ENCODE data around the gene AK6. TPM values are rescaled to one million over a fixed set of nuclear protein-coding genes. Genes with fewer than 3 reads are reported as not detected.

AK6 gene
- total and polyA plus RNA-seq, 9 of the 15 experiments (the other 6 are each of a cell fraction or from before 2014, with no cell fraction given) = 84.6 to 669 (median 143) TPM

DNA sequence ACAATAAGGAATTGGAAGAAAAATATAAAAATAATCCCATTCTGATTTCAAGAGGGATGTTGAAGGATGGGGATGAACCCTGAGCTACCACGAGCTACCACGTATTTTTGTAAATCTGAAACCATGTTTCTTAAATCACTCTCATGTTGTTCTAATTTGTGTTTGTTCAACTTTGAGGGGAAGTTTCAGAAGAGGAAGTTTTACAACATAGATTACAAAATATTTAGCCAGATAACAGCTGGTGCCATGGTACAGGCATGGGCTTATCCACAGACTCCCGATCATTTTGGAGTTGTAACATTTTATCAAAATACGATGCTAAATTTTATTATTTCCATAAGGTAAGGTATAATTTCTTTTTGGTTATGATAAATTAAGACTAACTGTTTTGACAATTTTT lies 51.9 kb downstream of the AK6 start (continued):
- TF ChIP-seq ADNP (tag; IDR thresholded peaks at IDR 0.05) (no peak), STAT5B (CRISPR knock-in tag; IDR thresholded peaks at IDR 0.05) (no peak), SMAD4 (CRISPR knock-in tag; conservative IDR thresholded peaks at IDR 0.05) (no peak), SPI1 (IDR thresholded peaks at IDR 0.05; ENCODE audit: borderline replicate concordance, low read depth, low read length) (no peak), CBX2 (IDR thresholded peaks at IDR 0.05; ENCODE audit: insufficient read depth, low read length, poor library complexity, severe bottlenecking) (no peak), CEBPG (CRISPR knock-in tag; IDR thresholded peaks at IDR 0.05) (no peak), CEBPG (tag; conservative IDR thresholded peaks at IDR 0.05 in 1 of 2, IDR thresholded peaks at IDR 0.05 in 1 of 2) (no peak)
- TF ChIP-seq, protein P1, sequence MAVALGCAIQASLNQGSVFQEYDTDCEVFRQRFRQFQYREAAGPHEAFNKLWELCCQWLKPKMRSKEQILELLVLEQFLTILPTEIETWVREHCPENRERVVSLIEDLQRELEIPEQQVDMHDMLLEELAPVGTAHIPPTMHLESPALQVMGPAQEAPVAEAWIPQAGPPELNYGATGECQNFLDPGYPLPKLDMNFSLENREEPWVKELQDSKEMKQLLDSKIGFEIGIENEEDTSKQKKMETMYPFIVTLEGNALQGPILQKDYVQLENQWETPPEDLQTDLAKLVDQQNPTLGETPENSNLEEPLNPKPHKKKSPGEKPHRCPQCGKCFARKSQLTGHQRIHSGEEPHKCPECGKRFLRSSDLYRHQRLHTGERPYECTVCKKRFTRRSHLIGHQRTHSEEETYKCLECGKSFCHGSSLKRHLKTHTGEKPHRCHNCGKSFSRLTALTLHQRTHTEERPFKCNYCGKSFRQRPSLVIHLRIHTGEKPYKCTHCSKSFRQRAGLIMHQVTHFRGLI (CRISPR knock-in tag; IDR thresholded peaks at IDR 0.05) = no peak

DNA sequence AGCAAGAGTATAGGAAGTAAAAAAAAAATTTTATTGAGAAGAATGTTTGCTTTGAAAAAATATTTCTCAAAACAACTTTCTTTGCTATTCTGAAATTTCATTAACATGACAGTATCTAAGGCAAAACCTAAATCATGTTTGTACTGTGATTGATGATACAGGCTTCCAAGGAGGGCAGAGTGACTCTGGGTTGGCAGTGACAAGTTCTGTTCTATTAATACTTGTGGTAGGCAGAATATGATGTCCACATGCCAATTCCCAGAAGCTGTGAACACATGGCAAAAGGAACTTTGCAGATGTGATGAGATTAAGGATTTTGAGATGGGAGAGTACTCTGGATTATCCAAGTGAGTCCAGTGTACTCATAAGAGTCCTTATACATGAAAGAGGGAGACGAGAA lies 53.3 kb downstream of the AK6 start:
- Histone ChIP-seq H4K20me1 (replicated peaks; ENCODE audit: control insufficient read depth, insufficient read depth, low read length) (no peaks in the 10 kb centered on the region), H3K27ac (ENCODE audit: extremely low read depth, low read depth, low read length) (no peak overlapping the region), H3K9ac (ENCODE audit: insufficient read depth in 1 of 2, low read depth in 2 of 2, low read length in 2 of 2) (no peak overlapping the region), H2AFZ (ENCODE audit: low read depth, low read length) (no peak overlapping the region), H3K9me3 (replicated peaks; ENCODE audit: control insufficient read depth, insufficient read depth, low read depth, low read length) (no peaks in the 10 kb centered on the region), H3K9me1 (ENCODE audit: control insufficient read depth, insufficient read depth, low read length) (no peaks in the 10 kb centered on the region), H3K79me2 (ENCODE audit: control insufficient read depth, insufficient read depth, low read length) (no peaks in the 10 kb centered on the region), H3K4me3 (no peak overlapping the region), H3K36me3 (ENCODE audit: control insufficient read depth, insufficient read depth, low read length) (peaks cover 11% of the 10 kb centered on the region; the same call in 1 of the 3 replicates), H3K4me2 (ENCODE audit: insufficient read depth, low read length) (no peak overlapping the region), H3K4me1 (replicated peaks in 1 of 2; ENCODE audit: control insufficient read depth in 2 of 2, insufficient read depth in 2 of 2, low read length in 2 of 2) (peaks cover 9 to 13% of the 10 kb centered on the region in 2 experiments; a peak in 3 of 5 replicates), H3K27me3 (ENCODE audit: control insufficient read depth in 2 of 2, insufficient read depth in 2 of 2, low read length in 2 of 2) (no peaks in the 10 kb centered on the region)
- in situ Hi-C loops (cut with MboI) = no loop called here
- no peak for DNase-seq (ENCODE audit: extremely low read depth in 1 of 4, low spot score in 3 of 4)
- FAIRE-seq = no peak
- ATAC-seq = no peak
- ChIA-PET CTCF (ENCODE audit: low intra/inter-chr PET ratio) (no interaction called here), POLR2A (interaction anchor here (1.1 kb wide), 1 partner anchor 11 kb away, joined by 4 read pairs; no protein-coding TSS in a partner anchor)
- intact Hi-C loops (cut with micrococcal nuclease) = no loop called here
- WGBS (ENCODE audit: insufficient coverage, low coverage, missing lambda C conversion rate) = 62% methylated on average over 1 of the region's 1 CpG
- no TSS peak for BruUV-seq (replicated peaks)
- no peak for TF ChIP-seq NFIX (CRISPR knock-in tag; IDR thresholded peaks at IDR 0.05; ENCODE audit: low read depth)
- TF ChIP-seq CHD2 (IDR thresholded peaks at IDR 0.05; ENCODE audit: low read depth, low read length) = no peak
- TF ChIP-seq ETV6 (IDR thresholded peaks at IDR 0.05; ENCODE audit: borderline replicate concordance in 1 of 2, low read depth in 2 of 2, low read length in 1 of 2) = no peak
- no peak for TF ChIP-seq ETV6 (CRISPR knock-in tag; IDR thresholded peaks at IDR 0.05; ENCODE audit: borderline replicate concordance)
- TF ChIP-seq, protein P2, sequence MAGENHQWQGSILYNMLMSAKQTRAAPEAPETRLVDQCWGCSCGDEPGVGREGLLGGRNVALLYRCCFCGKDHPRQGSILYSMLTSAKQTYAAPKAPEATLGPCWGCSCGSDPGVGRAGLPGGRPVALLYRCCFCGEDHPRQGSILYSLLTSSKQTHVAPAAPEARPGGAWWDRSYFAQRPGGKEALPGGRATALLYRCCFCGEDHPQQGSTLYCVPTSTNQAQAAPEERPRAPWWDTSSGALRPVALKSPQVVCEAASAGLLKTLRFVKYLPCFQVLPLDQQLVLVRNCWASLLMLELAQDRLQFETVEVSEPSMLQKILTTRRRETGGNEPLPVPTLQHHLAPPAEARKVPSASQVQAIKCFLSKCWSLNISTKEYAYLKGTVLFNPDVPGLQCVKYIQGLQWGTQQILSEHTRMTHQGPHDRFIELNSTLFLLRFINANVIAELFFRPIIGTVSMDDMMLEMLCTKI (IDR thresholded peaks at IDR 0.05; ENCODE audit: partially characterized antibody) = no peak
- TF ChIP-seq CREM (IDR thresholded peaks at IDR 0.05; ENCODE audit: low read depth) = no peak
- no peak for TF ChIP-seq ZNF830 (CRISPR knock-in tag; IDR thresholded peaks at IDR 0.05)
- no peak for TF ChIP-seq ZC3H11A (IDR thresholded peaks at IDR 0.05; ENCODE audit: low read depth, low read length)
- TF ChIP-seq ZNF232 (CRISPR knock-in tag; IDR thresholded peaks at IDR 0.05) = no peak
- no peak for TF ChIP-seq TBL1XR1 (IDR thresholded peaks at IDR 0.05; ENCODE audit: low read length in 2 of 2)
- TF ChIP-seq, protein P3, sequence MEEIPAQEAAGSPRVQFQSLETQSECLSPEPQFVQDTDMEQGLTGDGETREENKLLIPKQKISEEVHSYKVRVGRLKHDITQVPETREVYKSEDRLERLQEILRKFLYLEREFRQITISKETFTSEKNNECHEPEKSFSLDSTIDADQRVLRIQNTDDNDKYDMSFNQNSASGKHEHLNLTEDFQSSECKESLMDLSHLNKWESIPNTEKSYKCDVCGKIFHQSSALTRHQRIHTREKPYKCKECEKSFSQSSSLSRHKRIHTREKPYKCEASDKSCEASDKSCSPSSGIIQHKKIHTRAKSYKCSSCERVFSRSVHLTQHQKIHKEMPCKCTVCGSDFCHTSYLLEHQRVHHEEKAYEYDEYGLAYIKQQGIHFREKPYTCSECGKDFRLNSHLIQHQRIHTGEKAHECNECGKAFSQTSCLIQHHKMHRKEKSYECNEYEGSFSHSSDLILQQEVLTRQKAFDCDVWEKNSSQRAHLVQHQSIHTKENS (CRISPR knock-in tag; IDR thresholded peaks at IDR 0.05) = no peak

Data from K562 (cell line).